ENCODE measurements around the gene TAOK3.

- TF ChIP-seq CTCF (IDR thresholded peaks at IDR 0.05; ENCODE audit: low read depth, low read length, poor library complexity, severe bottlenecking) (no peak), EZH2phosphoT487 (IDR thresholded peaks at IDR 0.05; ENCODE audit: borderline replicate concordance, low read length) (no peak)
Measured at GRCh38 chr12:118370601-118371000, 2.1 kb downstream of the TAOK3 start.

Data from DOHH2 (cell line).